Fibroblast of skin of right quadriceps (primary cell): ENCODE data around the gene SLX4.

ENCODE experiments used
- DNase-seq: peaks from one replicate; pipeline ENCODE4 v3.0.0-alpha.2; 2013

SLX4 gene

GRCh38 chr16:3548859-3549258, 62.5 kb downstream of the SLX4 start:
- no peak for DNase-seq

GRCh38 chr16:3548445-3548844, 63.0 kb downstream of the SLX4 start:
- no peak for DNase-seq

- DNase-seq: no peak
Measured at GRCh38 chr16:3546986-3547682, 64.3 kb downstream of the SLX4 start.

GRCh38 chr16:3542601-3543373, 68.6 kb downstream of the SLX4 start:
- DNase-seq: no peak

- no peak for DNase-seq
Measured at GRCh38 chr16:3541527-3542155, 69.8 kb downstream of the SLX4 start.

GRCh38 chr16:3538222-3538621, 73.2 kb downstream of the SLX4 start:
- no peak for DNase-seq

- no peak for DNase-seq
Measured at GRCh38 chr16:3536851-3537250, 74.6 kb downstream of the SLX4 start.

- DNase-seq: peak; percentile 78
Measured at GRCh38 chr16:3536271-3536731, 75.1 kb downstream of the SLX4 start.

GRCh38 chr16:3534126-3534525, 77.3 kb downstream of the SLX4 start:
- DNase-seq: no peak

GRCh38 chr16:3532741-3533140, 78.7 kb downstream of the SLX4 start:
- no peak for DNase-seq
